COR-L47 (cell line): ENCODE measurements around the gene EPHB1.
"Not testable (repeated sequence)": the region's sequence is repeated elsewhere in the genome, so short reads cannot be mapped to it uniquely, and the experiment has no call there.

Experiments used
- DNase-seq: peaks from one replicate; lab custom pipeline; 2025; lab: John Stamatoyannopoulos, UW

Gene EPHB1

DNA sequence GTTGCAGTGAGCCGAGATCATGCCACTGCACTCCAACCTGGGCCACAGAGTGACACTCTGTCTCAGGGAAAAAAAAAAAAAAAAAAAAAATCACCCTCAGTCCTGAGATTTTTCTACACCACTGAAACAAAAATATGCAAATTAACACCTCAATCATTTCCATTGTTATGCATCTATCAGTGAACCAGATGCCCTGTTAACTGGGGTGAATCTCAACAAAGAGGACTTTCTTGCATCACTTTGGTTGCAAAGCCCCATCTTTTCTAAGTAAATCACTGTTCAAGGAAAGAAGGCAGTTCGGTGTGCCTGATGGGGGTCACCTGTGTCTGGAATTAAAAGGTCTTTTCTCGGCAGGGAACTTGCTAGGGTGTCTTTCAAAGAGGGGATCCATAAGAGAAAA, 421.6 kb downstream of the EPHB1 start:
- no peak for DNase-seq

DNA sequence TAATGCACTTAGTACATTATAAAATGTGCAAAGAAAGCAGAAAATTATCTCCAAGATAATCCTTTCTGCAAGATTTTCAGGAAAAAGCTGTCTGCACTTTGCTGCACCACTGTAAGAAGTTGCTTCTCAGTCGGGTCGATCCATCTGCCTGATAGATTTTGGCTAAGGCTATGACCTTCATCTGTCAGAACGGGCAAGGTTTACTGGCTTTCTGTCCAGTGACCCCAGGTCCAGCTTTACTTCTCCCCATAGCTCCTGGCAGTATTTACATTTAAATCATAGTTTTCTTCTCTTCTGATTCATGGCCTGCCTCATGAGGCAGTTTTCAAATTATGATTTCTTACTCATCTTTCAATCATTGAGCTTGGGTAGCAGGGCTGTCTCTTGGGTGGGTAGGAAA, 422.7 kb downstream of the EPHB1 start:
- DNase-seq = no peak

DNA sequence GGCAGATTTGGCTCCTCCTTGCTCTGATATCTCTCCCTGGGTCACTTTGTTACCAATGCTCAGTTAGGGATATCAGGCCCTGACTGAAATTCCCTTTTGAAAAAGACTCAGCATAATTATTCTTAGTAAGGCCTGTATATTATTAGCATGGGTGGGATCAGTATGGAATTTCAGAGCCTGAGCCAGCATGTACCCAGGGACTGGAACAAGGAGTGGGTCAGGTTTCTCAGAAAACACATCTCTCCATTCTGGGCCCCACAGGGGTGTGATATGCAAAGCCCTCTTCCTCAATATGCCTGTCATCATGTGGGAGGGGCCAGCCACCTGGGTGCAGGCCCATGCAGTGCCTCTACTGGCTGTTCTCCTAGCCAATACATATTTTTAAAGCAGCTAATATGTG, 423.2 kb downstream of the EPHB1 start:
- no peak for DNase-seq

DNA sequence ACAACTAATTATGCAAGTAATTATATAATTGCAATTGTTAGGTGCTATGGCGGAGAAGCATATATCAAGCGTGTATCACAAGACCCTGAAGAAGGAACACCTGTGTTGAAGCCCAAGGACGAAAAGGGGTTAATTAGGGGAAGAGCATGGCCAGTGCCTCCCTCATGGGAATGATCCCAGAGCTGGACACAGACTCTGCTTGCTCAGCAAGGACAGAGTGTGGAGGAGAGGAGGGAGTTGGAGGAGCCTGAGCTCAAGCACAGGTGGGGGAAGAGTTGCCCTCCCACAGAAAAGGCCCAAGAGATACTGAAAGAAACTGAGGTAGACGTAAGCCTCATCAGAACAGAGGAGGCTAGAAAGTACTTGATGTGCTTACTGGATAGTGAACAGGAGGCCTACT, 423.7 kb downstream of the EPHB1 start:
- no peak for DNase-seq

- DNase-seq = no peak
Observed at GRCh38 chr3:135224815-135225362, 429.8 kb downstream of the EPHB1 start.

DNA sequence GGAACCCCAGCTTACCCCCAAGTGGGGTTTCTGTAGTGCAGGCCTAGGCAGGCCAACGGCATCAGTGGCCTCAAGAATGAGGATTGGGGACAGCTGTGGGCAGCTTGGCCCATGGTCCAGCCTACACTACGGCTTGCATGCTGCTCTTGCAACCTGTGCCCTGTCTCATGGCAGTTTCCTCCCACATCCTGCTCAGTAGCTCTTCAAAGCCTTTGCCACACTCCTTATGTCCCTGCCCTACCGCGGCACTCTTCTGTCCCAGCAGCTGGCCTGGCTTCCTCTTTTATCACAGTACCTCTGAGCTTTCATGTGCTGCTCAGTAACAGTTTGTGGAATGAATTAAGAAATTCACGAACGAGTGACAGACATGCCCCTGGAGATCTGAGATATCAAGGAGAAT, 431.0 kb downstream of the EPHB1 start:
- no peak for DNase-seq

GRCh38 chr3:135228201-135228600, 433.1 kb downstream of the EPHB1 start:
- no peak for DNase-seq

GRCh38 chr3:135229018-135229495, 434.0 kb downstream of the EPHB1 start:
- peak; percentile 99 for DNase-seq

DNA sequence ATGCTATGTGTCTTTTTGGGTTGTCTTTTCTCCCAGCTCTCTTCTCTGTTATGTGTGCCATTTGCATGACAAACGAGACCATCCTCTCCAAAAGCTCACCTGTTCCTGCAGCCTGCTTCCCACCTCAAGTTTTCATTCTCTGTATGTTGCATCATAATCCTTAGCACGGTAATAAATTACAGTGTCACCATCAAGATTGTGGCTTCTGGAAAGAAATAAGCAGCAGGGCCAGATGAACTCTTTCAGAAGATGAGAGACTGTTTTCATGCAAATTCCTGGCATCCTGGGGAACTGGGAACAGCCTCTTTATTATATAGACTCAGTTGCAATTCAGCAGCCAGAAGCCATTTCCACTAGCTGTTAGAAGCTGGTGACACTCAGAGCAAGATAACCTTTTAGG, 436.7 kb downstream of the EPHB1 start:
- no peak for DNase-seq

DNA sequence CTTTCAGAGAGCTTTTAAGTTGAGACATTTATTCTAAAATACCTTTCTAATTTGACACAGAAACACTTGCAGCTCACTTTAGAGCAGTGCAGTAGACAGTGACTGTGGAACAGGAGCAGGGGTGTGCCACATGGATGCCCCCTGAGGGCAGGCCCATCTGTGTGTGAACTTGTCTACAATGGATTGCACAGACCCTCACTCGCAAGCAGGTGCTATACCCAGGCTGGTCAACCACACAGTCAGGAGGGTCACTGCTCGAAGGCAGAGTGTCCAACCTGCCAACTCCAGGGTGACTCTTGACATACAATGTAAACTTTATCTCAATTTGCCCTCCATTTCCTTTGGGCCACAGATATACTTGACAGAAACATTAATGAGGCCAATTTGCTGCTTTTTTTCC, 437.2 kb downstream of the EPHB1 start:
- no peak for DNase-seq

DNA sequence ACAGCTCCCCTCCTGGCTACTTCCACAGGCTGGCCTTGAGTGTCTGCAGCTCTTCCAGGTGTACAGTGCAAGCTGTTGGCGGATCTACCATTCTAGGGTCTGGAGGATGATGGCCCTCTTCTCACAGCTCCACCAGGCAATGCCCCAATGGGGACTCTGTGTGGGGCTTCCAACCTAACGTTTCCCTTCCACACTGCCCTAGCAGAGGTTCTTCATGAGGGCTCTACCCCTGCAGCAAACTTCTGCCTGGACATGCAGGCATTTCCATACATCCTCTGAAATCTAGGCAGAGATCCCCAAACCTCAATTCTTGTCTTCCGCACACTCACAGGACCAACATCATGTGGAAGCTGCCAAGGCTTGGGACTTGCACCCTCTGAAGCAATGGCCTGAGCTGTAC, 438.4 kb downstream of the EPHB1 start:
- DNase-seq = not testable (repeated sequence)

- DNase-seq = no peak
Observed at GRCh38 chr3:135235541-135235940, 440.5 kb downstream of the EPHB1 start.

DNA sequence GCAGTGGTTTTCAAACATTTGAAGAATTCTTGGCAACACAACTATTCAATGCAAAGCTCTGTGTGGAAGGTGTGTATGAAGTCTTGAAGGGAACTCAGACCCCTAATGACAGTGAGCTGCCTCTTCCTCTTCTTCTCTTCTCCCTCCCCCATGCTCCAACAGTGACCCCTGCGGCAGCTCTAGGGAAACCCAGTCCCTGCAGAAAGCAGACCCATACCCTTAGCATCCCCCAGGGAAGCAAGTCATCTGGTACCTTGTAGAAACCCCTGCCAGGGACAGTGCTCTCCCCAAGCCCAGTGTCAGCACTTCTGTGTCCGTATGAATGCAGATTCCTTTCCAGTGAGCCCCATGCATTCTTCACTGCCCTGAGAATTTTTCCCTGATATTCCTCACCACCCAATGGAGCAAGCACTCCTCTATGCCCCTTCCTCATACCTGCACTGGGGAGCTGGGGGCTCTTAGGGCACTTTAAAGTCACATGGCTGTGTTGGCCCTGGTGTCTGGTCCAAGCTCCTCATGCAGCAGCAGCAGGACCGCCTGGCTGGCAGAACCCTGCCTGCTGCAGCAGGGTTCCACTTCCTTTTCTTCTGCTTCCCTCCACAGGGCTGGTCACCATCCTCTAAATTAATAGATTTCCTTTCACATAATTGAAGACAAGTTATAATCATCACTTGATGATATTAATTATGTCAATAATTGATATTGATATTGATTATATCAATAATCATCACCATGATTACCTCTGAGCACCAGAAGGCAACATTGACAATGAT, 442.5 kb downstream of the EPHB1 start:
- no peak for DNase-seq

DNA sequence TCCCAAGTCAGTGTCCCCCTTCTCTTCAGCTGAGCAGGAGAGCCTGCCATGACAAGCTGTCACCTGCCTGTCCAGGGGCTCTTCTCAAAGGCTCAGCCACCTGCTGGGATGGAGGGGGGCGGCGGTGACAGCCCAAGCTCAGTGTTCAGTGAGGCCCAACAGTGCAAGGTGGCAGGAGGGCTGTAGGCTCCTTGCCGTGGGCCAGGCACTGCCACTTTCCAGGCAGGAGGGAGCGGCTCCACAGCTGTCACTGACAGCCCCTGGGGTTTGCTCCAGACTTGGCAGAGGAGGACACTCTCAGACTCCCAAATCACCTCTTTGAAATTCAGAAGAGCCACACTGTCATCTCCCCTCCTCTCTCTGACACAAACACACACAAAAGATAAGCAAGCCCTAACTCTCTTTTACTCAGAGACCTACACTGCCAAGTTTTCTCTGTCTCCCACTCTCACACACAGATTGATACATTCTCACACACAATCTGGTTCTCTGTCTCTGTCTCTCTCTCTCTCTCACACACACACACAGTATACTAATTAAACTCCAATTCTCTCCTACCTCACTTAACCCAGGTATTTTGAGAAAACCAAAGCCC, 443.3 kb downstream of the EPHB1 start:
- DNase-seq = peak; percentile 62

- no peak for DNase-seq
Observed at GRCh38 chr3:135238871-135239614, 444.0 kb downstream of the EPHB1 start.

GRCh38 chr3:135239615-135239884, 444.5 kb downstream of the EPHB1 start:
- peak; percentile 14 for DNase-seq

GRCh38 chr3:135240426-135240825, 445.4 kb downstream of the EPHB1 start:
- DNase-seq = no peak

- DNase-seq = no peak
Observed at GRCh38 chr3:135242285-135242684, 447.2 kb downstream of the EPHB1 start.

DNA sequence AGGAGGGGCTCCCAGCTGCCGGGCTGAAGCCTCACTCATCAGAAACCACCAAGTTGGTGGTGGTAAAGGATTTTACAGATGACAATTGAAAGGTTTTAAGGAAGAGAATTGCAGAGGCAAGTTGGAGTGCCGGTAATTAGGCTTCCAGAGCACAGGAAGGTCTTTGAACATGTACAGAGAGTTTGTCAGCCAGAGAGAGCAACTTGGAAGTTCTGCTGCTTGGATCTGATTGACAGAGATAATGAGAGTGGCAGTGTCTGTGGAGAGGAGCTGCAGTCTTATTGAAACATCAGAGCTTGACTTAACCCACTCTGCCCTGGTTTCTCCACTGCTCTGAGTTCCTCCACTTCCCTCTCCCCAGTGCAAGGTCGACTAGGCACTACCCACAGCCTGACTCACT, 448.6 kb downstream of the EPHB1 start:
- no peak for DNase-seq

DNA sequence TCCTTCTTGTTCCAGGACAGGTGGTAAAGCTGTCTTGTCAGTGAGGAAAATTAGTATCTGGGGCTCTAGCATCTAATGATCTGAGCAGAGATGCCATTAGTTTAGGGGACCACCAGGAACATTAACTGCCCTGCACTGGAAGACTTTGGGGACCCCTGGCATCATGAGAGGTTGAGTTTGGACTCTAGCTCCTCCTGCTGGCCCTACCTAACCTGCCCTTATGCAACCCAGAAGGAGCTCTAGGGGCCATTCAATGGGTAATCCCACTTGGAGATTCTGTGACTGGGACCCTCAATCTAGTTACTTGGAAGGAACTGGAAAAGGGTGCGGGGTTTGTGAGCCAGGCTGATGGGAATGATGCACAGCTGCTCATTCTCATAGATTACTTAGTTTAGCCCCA, 451.0 kb downstream of the EPHB1 start:
- no peak for DNase-seq

- no peak for DNase-seq
Observed at GRCh38 chr3:135248213-135248612, 453.2 kb downstream of the EPHB1 start.

- DNase-seq = no peak
Observed at GRCh38 chr3:135249186-135249585, 454.1 kb downstream of the EPHB1 start.

DNA sequence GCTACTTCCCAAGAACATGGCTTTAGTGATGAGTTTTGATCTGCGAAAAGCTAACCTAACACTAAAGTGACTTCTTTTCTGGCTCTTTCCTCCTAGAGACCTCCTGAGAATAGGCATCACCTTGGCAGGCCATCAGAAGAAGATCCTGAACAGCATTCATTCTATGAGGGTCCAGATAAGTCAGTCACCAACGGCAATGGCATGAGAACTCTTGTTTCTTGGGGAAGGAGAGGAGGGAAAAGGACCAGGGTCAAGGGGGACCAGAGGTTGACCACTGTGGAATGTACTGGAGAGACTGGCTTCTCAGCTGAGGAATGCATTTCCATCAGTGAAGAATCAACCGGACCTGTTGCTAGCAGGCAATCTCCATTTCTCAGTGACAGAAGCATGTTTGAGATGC, 463.9 kb downstream of the EPHB1 start:
- no peak for DNase-seq
